Stimulated activated CD8-positive, alpha-beta memory T cell treated with anti-CD3 and anti-CD28 coated beads, Interleukin-2, amount 100 ng/mL, for 1 hour (primary cell): ENCODE measurements around the gene CDC73.
"Not testable (repeated sequence)": the region's sequence is repeated elsewhere in the genome, so short reads cannot be mapped to it uniquely, and the experiment has no call there.

Source experiments
- DNase-seq, 2 donors: peaks; one replicate each; pipeline ENCODE4 v3.0.0-alpha.2; 2020; ENCODE audit warnings: low read depth in 2 of 2

Gene CDC73

GRCh38 chr1:193288548-193289080 lies 166.8 kb downstream of the CDC73 start:
- not testable (repeated sequence) for DNase-seq

- DNase-seq, result no peak
These were observed 171.9 kb downstream of the CDC73 start for GRCh38 chr1:193293726-193294125.

GRCh38 chr1:193299038-193299437 lies 177.2 kb downstream of the CDC73 start:
- DNase-seq, result no peak

GRCh38 chr1:193301746-193302145 lies 179.9 kb downstream of the CDC73 start:
- no peak for DNase-seq

GRCh38 chr1:193303849-193304248 lies 182.0 kb downstream of the CDC73 start:
- DNase-seq, result no peak
